Neural progenitor cell (in vitro differentiated cells): ENCODE measurements around the gene ANO2. TPM values are rescaled to one million over a fixed set of nuclear protein-coding genes. Genes with fewer than 3 reads are reported as not detected.

ENCODE experiments used
- DNase-seq: peaks from one replicate; pipeline ENCODE4 v3.0.0-alpha.2; 2016; ENCODE audit warnings: low spot score
- H2AFZ ChIP-seq: fragments of 200-600 bp; sonication (generic); replicated peaks from 2 replicates; pipeline ENCODE4 v1.6.1; 2016; ENCODE audit warnings: antibody characterized with exemption
- H3F3A ChIP-seq: fragments of 200-600 bp; sonication (generic); 2 replicates; pipeline ENCODE4 v1.6.1; 2016; ENCODE audit warnings: antibody characterized with exemption, low read depth
- H3K27ac ChIP-seq: fragments of 200-600 bp; sonication (generic); 2 replicates; pipeline ENCODE4 v1.5.1; 2016; ENCODE audit warnings: mild to moderate bottlenecking
- H3K27me3 ChIP-seq: fragments of 200-600 bp; sonication (generic); 2 replicates; pipeline ENCODE4 v1.6.1; 2016; ENCODE audit warnings: mild to moderate bottlenecking, moderate library complexity
- H3K36me3 ChIP-seq: fragments of 200-600 bp; sonication (generic); 2 replicates; pipeline ENCODE4 v1.5.1; 2016
- H3K4me1 ChIP-seq: fragments of 200-600 bp; sonication (generic); 2 replicates; pipeline ENCODE4 v1.6.1; 2016; ENCODE audit warnings: mixed run types
- H3K4me2 ChIP-seq: fragments of 200-600 bp; sonication (generic); 2 replicates; pipeline ENCODE4 v1.6.1; 2016
- H3K4me3 ChIP-seq: fragments of 200-600 bp; sonication (generic); 2 replicates; pipeline ENCODE4 v1.5.1; 2016
- H3K79me2 ChIP-seq: fragments of 200-600 bp; sonication (generic); 2 replicates; pipeline ENCODE4 v1.6.1; 2016; ENCODE audit warnings: low read depth
- H3K9ac ChIP-seq: fragments of 200-600 bp; sonication (generic); 2 replicates; pipeline ENCODE4 v1.6.1; 2016
- H3K9me3 ChIP-seq: fragments of 200-600 bp; sonication (generic); 2 replicates; pipeline ENCODE4 v1.5.1; 2016; ENCODE audit warnings: low read depth
- H4K20me1 ChIP-seq: fragments of 200-600 bp; sonication (generic); 2 replicates; pipeline ENCODE4 v1.6.1; 2016; ENCODE audit warnings: low read depth
- H3K27ac Mint-ChIP-seq: 3 replicates; pipeline ENCODE4 v1.8.0; 2021; ENCODE audit warnings: mixed read lengths
- H3K27me3 Mint-ChIP-seq: 2 replicates; pipeline ENCODE4 v1.8.0; 2022; ENCODE audit warnings: low read depth, mild to moderate bottlenecking, inconsistent platforms, moderate library complexity, mixed read lengths; ENCODE audit not compliant: insufficient read depth
- H3K36me3 Mint-ChIP-seq: 3 replicates; pipeline ENCODE4 v1.8.0; 2021; ENCODE audit warnings: mixed read lengths
- H3K4me1 Mint-ChIP-seq: 3 replicates; pipeline ENCODE4 v1.8.0; 2021; ENCODE audit warnings: mixed read lengths
- H3K4me3 Mint-ChIP-seq: 3 replicates; pipeline ENCODE4 v1.8.0; 2021; ENCODE audit warnings: mild to moderate bottlenecking, moderate library complexity, mixed read lengths
- H3K9me3 Mint-ChIP-seq: 3 replicates; pipeline ENCODE4 v1.8.0; 2020; ENCODE audit warnings: mixed read lengths
- EZH2 ChIP-seq: fragments of 200-600 bp; sonication (generic); IDR thresholded peaks from 2 replicates; pipeline ENCODE4 v1.6.1; 2017; ENCODE audit warnings: antibody characterized with exemption, mild to moderate bottlenecking, moderate library complexity
- EZH2phosphoT487 ChIP-seq: fragments of 200-600 bp; sonication (generic); IDR thresholded peaks from 2 replicates; pipeline ENCODE4 v1.6.1; 2017; ENCODE audit warnings: antibody characterized with exemption
- small RNA-seq: library from RNA; depleted of rRNA; stranded (forward); fragments of <200 nt; gene quantifications from one replicate; pipeline ENCODE3, GENCODE V24; 2015
- total RNA-seq: library from RNA; depleted of rRNA; stranded (reverse); fragments of >200 nt; gene quantifications from 2 replicates; pipeline ENCODE4 v1.2.3, GENCODE V29; 2015; ENCODE audit warnings: low replicate concordance
- TF ChIP-seq, protein P1 (sequence below): fragments of 200-600 bp; sonication (generic); IDR thresholded peaks from 2 replicates; pipeline ENCODE4 v1.5.1; 2017; ENCODE audit warnings: antibody characterized with exemption, mild to moderate bottlenecking

Gene ANO2
- total RNA-seq, 1 donor from 2014 or later: 4.8 TPM

GRCh38 chr12:5514016-5514415 is 431.0 kb downstream of the ANO2 start:
- Mint-ChIP-seq H3K27ac (no peak overlapping the region), H3K27me3 (peaks cover 7% of the 10 kb centered on the region), H3K9me3 (no peaks in the 10 kb centered on the region), H3K4me1 (peaks cover 14% of the 10 kb centered on the region), H3K4me3 (no peak overlapping the region), H3K36me3 (no peaks in the 10 kb centered on the region)
- TF ChIP-seq, protein P1, sequence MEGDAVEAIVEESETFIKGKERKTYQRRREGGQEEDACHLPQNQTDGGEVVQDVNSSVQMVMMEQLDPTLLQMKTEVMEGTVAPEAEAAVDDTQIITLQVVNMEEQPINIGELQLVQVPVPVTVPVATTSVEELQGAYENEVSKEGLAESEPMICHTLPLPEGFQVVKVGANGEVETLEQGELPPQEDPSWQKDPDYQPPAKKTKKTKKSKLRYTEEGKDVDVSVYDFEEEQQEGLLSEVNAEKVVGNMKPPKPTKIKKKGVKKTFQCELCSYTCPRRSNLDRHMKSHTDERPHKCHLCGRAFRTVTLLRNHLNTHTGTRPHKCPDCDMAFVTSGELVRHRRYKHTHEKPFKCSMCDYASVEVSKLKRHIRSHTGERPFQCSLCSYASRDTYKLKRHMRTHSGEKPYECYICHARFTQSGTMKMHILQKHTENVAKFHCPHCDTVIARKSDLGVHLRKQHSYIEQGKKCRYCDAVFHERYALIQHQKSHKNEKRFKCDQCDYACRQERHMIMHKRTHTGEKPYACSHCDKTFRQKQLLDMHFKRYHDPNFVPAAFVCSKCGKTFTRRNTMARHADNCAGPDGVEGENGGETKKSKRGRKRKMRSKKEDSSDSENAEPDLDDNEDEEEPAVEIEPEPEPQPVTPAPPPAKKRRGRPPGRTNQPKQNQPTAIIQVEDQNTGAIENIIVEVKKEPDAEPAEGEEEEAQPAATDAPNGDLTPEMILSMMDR: no peak
- TF ChIP-seq EZH2: no peak
- TF ChIP-seq EZH2phosphoT487: no peak
- DNase-seq: no peak
- H3K4me2 ChIP-seq: no peak overlapping the region
- no peak overlapping the region for H3K9ac ChIP-seq
- no peaks in the 10 kb centered on the region for H4K20me1 ChIP-seq
- H2AFZ ChIP-seq: no peak overlapping the region
- peaks cover 33% of the 10 kb centered on the region for H3K4me1 ChIP-seq
- H3K27me3 ChIP-seq: no peaks in the 10 kb centered on the region
- no peak overlapping the region for H3K27ac ChIP-seq
- no peak overlapping the region for H3K4me3 ChIP-seq
- no peaks in the 10 kb centered on the region for H3K9me3 ChIP-seq
- H3K79me2 ChIP-seq: no peaks in the 10 kb centered on the region
- H3K36me3 ChIP-seq: no peaks in the 10 kb centered on the region
- no peaks in the 10 kb centered on the region for H3F3A ChIP-seq

DNA sequence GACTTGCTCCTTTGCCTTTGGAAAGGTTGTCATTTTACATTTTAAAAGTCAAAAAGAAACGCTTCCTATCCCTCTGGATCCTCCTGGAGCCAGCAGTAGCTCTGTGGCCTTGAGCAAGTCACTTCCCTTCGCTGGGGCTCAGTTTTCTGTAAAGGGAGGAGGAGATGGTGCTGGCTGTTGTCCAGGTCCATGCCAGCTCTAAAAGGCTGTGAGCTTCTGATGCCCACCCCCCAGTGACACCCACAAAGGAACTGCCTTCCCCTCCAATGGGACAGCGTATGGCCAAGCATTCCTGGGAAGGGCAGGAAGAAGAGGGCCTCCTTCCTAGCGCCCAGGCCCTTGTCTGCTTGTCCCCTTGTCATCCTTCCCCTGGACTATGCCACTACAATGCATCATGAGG is 431.7 kb downstream of the ANO2 start:
- H4K20me1 ChIP-seq: no peaks in the 10 kb centered on the region
- Mint-ChIP-seq H3K4me3 (no peak overlapping the region), H3K36me3 (no peaks in the 10 kb centered on the region), H3K27ac (no peak overlapping the region), H3K4me1 (peaks cover 11% of the 10 kb centered on the region), H3K27me3 (peaks cover 7% of the 10 kb centered on the region), H3K9me3 (no peaks in the 10 kb centered on the region)
- H3K4me3 ChIP-seq: no peak overlapping the region
- peaks cover 27% of the 10 kb centered on the region for H3K4me1 ChIP-seq
- no peaks in the 10 kb centered on the region for H3K9me3 ChIP-seq
- no peak for DNase-seq
- no peaks in the 10 kb centered on the region for H3K27me3 ChIP-seq
- no peak overlapping the region for H3K27ac ChIP-seq
- TF ChIP-seq EZH2 (no peak), EZH2phosphoT487 (no peak)
- TF ChIP-seq, protein P1: no peak
- no peak overlapping the region for H2AFZ ChIP-seq
- H3K79me2 ChIP-seq: no peaks in the 10 kb centered on the region
- no peaks in the 10 kb centered on the region for H3F3A ChIP-seq
- no peak overlapping the region for H3K4me2 ChIP-seq
- H3K9ac ChIP-seq: no peak overlapping the region
- no peaks in the 10 kb centered on the region for H3K36me3 ChIP-seq

Small RNAs within 50 kb of the gene (small RNA-seq; reads per million reads assigned to genes)
- gene AC137627.1: not detected

Other genes starting within 250 kb of the ANO2 start
- gene VWF, start 179.4 kb upstream of the ANO2 start, total RNA-seq: 8.0 and 11.3 TPM in 2 replicates